SIG-M5 (cell line): Measurements from ENCODE around the gene KLHL2.
"Not testable (repeated sequence)": the region's sequence is repeated elsewhere in the genome, so short reads cannot be mapped to it uniquely, and the experiment has no call there.

ENCODE experiments used
- DNase-seq: peaks from one replicate; lab custom pipeline; 2025; lab: John Stamatoyannopoulos, UW

Gene KLHL2

DNA sequence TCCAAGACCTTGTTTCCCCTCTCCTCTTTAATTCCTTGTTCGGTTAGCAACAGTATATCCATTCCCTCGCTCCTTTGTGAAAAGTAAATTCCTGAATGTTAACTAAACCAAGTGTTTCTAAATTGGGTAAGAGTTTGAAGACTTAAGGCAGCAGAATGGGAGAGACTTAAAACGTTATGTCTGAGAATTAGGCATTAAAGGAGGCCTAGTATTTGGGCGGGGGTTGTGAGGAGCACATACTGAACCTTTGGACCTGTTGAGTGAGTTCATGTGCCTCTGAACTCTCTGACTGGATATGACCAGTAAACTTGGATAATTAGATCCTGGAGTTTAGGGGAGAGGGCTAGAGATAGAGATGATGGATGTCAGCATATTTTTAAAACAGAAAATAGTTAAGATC, 121.3 kb downstream of the KLHL2 start:
- DNase-seq = no peak

DNA sequence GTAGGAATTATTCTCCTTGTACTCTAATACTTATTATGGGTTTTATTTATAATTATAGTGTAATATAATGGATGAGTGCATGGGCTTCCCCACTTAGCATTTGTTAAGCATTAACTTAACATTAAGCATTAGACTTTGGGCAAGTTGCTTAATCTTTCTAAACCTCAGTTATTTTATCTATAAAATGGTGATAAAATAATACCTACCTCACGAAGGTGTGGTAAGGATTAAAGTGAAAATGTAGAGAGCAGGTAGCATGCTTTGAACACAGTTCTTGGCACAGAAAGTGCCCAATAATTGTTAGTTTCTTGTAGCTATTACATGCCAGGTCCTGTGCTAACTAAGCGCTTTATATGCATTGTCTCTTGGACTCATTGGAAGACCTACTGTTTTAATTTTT, 122.7 kb downstream of the KLHL2 start:
- DNase-seq = no peak

DNA sequence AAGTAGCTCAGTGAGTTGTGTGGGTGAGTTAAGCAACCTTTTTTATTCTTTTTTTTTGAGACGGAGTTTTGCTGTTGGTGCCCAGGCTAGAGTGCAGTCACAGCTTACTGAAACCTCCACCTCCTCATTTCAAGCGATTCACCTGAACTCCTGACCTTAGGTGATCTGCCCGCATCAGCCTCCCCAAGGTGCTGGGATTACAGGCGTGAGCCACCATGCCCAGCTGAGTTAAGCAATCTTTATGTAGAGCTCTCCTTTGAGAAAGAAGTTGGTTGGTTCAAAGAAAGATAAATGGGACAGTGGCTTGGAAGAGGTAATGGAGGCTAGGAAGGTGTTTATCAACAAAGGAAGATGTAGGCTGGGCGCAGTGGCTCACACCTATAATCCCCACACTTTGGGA, 123.3 kb downstream of the KLHL2 start:
- no peak for DNase-seq

DNA sequence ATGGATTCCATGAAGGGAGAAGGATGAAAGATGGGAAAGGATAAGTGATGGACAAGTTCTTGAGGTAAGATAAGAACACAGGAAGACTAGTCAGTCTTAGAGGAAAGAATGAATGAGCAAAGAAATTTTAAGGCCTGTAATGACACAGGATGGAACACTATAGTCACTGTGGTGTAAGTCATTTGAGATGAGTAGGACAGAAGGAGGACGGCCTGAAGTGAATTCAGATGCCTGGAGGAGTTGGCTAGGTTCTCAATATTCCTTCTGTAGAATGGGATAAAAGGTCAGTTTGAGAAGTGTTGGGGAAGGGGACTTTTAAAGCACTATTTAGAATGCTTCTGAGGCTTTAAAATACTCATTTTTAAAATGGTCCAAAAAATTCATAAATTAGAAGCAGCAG, 124.0 kb downstream of the KLHL2 start:
- DNase-seq = no peak

DNA sequence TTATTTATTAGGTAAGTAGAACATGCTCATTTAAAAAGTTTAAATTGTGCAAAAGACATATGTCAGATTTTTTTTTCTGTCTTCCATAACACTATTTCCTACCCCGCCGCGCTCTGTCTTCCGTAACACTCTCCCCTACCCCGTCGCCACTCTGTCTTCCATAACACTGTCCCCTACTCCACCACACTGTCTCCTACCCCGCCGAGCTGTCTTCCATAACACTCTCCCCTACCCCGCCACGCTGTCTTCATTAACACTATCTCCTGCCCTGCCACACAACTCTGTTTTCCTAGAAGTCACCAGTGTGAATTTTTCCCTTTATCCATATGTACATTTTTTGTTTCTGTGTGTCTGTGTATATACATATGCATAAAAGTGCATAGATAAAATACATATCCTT, 124.5 kb downstream of the KLHL2 start:
- no peak for DNase-seq

DNA sequence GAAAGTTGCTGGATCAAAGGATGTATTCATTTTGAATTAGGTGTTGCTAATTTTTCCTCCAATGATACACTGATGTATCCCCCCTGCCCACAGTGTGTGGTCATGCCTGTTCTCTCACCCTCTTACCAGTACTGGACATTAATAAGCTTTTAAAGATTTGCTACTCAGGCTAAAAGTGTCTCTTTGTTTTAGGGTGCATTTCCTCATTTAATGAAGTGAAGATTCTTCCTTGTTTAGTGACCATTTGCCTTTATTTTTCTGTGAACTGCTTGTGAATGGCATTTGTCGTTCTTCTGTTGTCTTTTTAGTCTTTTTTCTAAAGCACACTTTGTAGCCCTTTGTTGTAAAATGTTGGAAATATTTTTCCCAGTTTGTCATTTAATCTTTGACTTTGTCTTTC, 125.1 kb downstream of the KLHL2 start:
- DNase-seq = no peak

DNA sequence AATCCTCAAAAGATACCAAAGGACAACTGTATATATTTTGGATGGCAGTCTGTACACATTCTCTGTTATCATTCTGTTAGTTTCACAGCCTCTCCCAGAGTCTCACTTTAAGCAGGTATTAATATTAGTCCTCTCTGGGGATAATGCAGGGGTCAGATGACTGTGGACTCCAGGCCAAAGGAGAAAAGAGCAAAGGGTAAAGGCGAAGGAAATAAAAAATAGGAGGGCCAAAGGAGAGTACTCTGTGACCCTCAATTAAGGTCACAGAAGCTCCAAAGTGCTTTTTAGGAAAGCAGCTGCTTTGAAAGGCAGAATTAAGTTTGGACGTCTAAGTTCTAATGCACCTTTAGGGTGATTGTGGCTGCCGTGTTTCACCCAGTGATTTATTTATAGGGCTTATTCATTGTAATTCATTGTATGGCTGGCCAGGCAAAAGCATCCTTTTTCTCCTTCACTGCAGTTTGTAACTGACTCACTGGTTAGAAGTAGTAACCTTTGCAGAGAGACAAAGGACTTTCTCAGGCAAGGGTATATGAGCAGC, 127.9 kb downstream of the KLHL2 start:
- no peak for DNase-seq

DNA sequence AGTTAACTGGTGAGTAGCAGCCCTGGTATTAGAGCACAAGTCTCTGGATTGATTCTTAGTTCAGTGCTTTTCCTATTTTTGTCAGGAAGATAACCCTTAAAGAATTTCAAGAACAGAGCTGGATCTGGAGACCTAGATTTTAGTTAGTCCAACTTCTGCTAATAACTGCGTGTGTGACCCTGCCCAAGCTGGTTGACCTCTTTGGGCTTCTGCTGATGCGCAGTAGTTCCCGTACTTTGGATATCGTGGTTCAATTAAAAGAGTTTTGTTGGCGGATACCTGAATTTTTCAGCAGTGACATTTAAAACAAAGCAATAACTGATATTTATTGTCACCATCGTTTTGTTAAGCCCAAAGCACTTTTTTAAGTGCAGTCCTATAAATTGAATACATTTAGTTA, 129.4 kb downstream of the KLHL2 start:
- DNase-seq = no peak

DNA sequence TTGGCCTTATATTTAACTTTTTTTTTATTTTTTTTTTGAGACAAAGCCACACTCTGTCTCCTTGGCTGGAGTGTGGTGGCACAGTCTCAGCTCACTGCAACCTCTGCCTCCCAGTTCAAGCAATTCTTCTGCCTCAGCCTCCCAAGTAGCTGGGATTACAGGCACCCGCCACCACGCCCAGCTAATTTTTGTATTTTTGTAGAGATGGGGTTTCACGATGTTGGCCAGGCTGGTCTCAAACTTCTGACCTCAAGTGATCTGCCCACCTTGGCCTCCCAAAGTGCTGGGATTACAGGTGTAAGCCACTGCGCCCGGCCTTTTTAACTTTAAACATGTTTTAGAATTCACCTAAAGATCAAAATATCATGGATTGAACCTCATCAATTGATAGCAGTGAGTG, 135.0 kb downstream of the KLHL2 start:
- not testable (repeated sequence) for DNase-seq

DNA sequence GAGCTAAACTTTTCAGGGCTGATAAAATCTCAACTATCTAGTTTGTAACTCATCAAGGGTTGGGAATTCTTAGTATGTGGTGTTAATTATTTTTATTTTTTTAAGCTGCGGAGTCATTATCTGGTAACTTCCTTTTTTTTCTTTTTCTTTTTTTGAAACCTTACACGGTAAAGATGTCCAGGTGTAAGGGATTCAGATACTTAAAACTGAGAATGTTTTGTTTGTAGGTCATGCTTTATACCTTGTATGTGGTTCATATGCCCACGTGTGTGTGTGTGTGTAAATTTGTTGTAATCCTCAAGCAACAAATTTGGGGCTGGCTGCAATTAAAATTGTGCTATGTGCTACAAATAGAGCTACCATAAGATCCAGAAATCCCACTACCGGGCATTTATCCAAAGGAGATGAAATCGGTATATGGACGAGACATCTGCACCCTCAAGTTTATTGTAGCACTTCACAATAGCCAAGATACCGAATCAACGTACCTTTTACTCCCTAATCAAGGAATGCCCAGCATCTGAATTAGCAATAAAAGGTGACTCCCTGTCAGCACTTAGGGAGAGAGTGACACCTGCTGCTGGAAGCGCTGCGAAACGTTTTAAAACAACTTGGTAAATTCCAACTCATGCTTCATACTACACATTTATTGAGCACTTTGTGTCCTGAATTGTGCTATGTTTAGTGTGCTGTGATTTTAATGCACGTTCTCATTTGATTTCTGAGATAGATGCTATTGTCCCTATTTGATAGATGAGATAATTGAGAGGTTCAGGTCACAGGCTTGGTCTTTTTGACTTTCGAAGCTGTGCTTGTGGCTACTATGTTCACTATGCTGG, 136.2 kb downstream of the KLHL2 start:
- no peak for DNase-seq

DNA sequence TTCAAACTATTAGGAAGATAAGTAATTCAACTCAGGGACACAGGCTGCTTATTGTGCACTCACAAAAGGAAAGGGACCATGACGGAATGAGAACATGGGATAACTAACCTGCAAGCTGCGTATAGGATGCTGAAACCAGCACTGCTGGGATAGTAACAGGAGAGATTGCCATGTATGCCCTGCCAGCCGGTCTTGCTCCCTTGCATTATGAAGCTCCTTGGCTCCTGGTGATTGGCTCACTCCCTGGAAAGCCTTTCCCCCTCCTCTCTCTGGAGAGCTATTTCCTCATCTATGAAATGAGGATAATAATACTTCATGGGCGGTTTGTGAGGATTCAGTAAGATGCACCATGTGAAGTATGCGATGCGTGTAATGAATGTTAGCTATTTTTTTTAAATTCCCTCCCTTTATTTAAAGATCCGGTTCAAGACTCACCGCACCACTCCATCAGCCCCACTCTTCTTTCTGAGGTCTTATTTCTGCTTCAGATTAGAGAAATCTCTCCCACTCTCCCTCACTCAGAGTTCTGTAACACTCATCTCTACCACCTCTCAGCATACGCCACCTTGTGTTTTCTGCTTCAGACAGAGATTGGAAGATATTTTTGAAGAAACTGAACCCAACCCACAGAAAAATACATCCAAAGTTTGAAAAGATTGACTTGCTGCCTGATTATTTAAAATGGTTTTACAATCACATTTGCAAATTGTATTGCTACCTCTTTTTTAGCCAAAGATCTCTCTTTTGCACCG, 138.5 kb downstream of the KLHL2 start:
- DNase-seq = no peak

DNA sequence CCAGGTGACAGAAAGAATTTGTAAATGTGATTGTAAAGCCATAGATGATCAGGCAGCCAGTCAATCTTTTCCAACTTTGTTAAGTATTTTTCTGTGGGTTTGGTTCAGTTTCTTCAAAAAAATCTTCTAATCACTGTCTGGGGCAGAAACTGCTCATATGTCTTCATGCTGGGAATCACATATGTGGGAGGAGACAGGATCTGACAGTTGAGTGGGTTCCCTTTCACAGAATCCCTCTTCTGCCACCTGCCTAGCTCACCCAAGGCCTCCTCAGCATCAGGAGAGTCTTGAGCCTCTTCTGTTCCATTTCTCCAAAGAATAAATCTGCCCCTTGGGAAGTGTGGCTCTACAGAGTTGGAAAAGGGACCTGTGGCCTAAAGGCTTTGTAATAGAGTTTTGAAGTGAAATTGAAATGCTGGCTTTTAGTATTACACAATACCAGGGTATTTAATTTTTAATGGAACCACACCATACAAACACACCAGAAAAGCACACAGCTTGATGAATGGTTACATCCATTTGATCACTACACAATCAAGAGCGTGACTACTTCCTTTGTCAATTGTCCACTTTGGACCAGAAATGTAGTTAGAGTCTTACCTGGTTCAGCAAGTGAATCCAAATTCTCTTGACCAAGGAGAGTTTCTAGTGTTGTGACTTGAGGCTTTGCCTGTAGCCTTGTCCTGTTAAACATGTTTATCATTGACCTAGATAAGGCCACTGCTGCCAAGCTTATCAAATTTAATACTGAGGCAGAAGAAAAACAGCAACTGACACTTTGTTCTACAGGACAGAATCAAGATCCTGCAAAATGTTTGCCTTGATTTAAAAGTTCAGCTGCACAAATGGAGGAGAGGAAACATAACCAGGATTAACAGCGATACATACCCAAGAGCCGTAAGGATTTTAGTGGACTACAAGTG, 140.5 kb downstream of the KLHL2 start:
- no peak for DNase-seq

DNA sequence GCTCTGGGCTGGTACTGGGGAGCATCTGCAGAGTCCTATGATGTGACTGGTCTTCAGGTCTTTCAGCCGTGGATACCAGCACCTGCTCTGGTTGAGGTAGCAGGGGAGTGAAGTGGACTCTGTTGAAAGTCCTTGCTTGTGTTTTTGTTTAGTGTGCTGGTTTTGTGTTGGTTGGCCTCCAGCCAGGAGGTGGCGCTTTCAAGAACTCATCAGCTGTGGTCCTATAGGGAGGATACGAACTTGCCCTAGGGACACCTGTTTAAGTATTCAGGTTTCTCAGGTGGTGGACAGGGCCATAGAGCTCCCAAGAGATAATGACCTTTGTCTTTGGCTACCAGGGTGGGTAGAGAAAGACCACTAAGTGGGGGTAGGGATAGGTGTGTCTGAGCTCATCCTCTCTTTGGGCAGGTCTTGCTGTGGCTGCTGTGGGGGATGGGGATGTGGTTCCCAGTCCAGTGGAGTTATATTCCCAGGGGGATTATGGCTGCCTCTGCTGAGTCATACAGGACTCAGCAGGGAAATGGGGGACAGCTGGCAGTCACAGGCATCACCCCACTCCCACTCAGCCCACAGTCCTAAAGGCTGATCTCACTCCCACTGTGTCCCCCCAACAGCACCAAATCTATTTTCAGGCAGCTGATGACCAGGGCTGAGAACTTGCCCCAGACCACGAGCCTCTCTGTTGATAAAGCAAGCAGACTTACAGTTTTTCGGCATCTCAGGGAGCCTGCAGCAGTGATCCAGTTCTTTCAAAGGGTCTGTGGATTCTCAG, 144.2 kb downstream of the KLHL2 start:
- no peak for DNase-seq

DNA sequence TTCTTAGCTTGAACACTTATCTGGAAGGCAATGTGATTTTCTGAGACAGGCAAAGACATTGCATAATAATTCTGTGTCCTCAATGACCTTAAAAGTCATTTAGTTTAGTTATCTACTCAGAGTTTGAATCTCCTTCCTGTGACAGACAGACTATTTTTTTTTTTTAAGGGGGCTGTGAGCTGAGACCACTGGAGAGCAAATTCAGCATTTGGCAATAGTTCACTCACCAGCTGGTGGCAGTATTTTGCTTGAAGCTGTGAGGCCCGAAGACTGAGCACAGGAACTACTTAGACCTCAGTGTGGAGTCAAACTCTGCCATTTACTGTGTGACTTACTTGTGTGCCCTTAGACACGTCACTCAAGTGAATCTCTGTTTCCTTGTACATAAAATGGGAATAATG, 148.5 kb downstream of the KLHL2 start:
- DNase-seq = no peak

DNA sequence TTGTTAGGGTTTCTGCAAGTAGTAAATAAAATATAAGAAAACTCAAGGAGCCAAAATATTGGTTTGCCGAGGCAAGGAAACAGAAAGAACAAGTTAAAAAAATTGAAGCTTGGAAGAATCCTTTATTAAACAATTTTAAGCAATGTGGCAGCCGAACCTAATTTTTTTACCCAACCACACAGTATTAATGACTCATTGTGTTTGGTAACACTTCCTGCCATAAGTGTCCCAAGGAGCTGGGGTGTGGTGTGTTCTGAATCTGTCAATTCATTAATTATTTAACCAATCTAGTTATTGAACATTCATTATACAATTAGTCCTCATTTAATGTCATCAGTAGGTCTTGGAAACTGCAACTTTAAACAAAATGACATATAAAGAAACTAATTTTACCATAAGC, 152.1 kb downstream of the KLHL2 start:
- DNase-seq = no peak

DNA sequence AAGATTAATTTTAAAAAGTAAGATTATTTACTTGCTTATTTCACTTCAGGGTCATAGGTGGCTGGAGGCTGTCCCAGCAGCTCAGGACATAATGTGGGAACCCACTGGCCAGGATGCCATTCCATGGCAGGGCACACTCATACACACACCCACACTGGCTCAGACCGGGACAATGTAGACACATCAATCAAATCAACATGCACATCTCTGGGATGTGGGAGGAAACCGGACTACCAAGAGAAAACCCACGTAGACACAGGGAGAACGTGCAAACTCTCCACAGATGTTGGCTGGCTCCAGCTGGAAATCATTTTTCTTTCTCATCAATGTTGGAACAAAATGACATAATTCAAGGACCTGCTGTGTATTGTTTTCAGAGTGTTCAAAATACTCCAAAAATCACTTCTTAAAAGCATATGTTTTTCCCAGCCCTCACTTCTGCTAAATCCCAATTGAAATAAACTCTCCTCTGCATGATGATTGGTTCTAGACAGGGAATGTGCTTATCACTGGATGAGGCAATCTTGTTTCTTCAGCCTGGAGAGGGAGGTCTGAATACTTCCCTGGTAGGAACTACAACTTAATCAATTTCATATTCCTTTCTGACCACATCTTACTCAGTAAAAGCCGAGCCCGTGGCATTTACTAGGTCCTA, 152.8 kb downstream of the KLHL2 start:
- no peak for DNase-seq

DNA sequence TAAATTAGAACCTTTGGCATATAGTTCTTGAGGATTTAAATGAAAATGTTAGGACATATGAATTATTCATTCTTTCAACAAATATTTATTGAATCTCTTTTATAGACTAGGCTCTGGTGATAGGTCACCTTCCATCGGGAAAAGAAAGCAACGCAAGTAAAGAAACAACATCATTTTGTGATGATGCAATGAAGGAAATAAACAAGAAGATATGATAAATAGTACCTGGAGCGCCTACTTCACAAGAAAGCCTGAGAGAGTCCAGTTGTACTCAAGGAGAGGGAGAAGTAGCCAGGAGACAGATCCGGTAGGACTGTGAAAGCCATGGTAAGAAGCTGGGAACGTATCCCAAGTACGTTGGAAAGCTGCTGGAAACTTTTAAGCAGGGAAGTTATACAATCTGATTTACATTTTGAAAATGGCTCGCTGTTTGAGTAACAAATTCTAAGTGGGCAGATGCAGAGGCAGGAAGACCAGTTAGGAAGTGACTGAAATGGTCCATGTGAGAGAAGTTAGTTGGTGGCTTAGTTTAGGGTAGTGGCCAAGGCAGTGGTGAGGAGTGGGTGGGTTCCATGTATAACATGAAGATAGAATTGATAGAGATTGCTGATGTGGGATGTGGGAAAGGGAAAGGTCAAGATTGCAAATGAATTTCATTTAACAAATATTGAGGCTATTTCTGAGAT, 153.8 kb downstream of the KLHL2 start:
- no peak for DNase-seq

DNA sequence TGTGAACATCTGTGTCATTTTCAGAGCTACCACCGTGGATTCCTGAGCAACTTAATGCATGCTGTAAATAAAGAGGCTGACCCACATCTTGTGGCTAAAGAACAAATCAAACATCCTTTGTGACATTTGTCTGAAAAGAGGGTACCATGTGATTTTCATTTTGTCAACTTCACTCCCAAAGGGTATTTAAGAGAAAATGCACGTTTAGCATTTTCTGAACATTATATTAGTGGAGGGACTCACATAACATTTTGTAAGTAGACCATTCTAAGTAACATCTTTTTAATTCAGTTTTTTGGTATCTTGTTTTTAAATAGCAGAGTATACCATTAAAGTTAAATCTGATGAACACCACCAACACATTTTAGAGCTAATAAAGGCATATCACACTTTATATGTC, 154.4 kb downstream of the KLHL2 start:
- DNase-seq = no peak

DNA sequence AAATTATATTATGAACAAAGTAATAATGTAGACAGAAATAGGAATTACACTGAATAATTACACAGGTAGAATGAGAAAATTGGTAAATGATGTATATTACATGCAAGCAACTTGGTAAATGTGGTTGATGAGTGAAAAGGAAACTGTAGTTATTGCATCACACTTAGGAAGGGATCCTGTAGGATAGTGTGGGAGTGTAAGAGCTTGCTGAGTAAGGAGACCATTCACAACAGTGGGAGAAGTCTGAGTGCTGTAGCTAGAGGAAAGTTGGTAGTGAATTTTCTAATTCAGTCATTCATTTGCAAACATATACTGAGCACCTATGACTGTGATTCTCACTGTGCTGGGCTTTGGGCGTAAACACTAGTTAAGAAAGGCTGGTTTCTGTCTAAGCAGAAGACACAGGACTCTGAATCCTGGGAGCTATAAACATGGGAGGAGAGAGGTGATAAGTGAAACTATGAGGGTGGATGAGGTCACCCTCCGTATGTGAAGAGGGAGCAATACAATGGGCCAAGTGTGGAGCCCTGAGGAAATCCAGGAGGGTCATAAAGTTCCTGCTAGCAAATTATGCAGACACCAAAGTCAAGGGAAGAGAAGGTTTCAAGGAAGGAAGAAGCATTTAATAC, 157.2 kb downstream of the KLHL2 start:
- no peak for DNase-seq

DNA sequence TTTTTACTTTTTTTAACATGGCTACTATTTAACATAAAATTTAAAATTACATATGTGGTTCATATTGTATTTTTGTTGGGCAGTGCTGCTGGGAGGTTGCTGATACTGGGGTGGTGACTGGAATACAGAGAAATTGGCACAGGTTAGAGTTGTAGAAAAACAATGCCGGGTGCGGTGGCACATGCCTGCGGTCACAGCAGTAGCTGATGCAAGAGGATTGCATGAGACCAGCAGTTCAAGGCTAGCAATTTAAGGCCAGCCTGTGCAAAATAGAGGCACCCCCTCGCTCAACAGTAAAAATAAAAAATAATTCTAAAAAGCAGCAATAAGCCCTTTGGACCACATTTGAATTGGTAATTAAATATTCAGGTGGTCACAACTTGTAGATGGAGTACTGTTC, 159.7 kb downstream of the KLHL2 start:
- no peak for DNase-seq
